Muscle layer of duodenum (tissue), 2 donors: Measurements from ENCODE around the gene C1QTNF9.
"Not testable (repeated sequence)": the region's sequence is repeated elsewhere in the genome, so short reads cannot be mapped to it uniquely, and the experiment has no call there.

Source experiments
- H3K27ac ChIP-seq: one replicate; pipeline ENCODE4 v1.7.0; 2013; ENCODE audit warnings: mild to moderate bottlenecking, low read length
- H3K27me3 ChIP-seq: one replicate; pipeline ENCODE4 v1.7.0; 2013; ENCODE audit warnings: low read depth, mild to moderate bottlenecking, control low read depth, low read length
- H3K36me3 ChIP-seq, 2 donors: one replicate each; pipeline ENCODE4 v1.7.0; 2013; ENCODE audit warnings: low read length in 2 of 2, control low read depth in 1 of 2, mild to moderate bottlenecking in 1 of 2; ENCODE audit not compliant: insufficient read depth in 2 of 2, control insufficient read depth in 1 of 2
- H3K4me1 ChIP-seq, 2 donors: one replicate each; pipeline ENCODE4 v1.7.0; 2013; ENCODE audit warnings: low read length in 2 of 2, mild to moderate bottlenecking in 2 of 2, control low read depth in 1 of 2, moderate library complexity in 1 of 2; ENCODE audit not compliant: insufficient read depth in 2 of 2, control insufficient read depth in 1 of 2
- H3K4me3 ChIP-seq, 2 donors: one replicate each; pipeline ENCODE4 v1.7.0; 2013; ENCODE audit warnings: low read length in 2 of 2, low read depth in 1 of 2, mild to moderate bottlenecking in 1 of 2
- H3K9me3 ChIP-seq, 2 donors: one replicate each; pipeline ENCODE4 v1.7.0; 2013; ENCODE audit warnings: low read length in 2 of 2, control low read depth in 1 of 2, mild to moderate bottlenecking in 1 of 2; ENCODE audit not compliant: control insufficient read depth in 1 of 2
- donor health status: healthy.

The C1QTNF9 gene

GRCh38 chr13:24353736-24354135 is 44.4 kb downstream of the C1QTNF9 start:
- no peaks in the 10 kb centered on the region for H3K9me3 ChIP-seq
- H3K36me3 ChIP-seq, result no peaks in the 10 kb centered on the region
- H3K27me3 ChIP-seq, result no peaks in the 10 kb centered on the region
- H3K4me3 ChIP-seq, result no peak overlapping the region
- no peak overlapping the region for H3K27ac ChIP-seq
- no peaks in the 10 kb centered on the region for H3K4me1 ChIP-seq

- Histone ChIP-seq H3K27ac (no peak overlapping the region), H3K36me3 (no peaks in the 10 kb centered on the region), H3K4me3 (no peak overlapping the region), H3K9me3 (no peaks in the 10 kb centered on the region), H3K4me1 (no peaks in the 10 kb centered on the region), H3K27me3 (no peaks in the 10 kb centered on the region)
Measured at GRCh38 chr13:24355103-24355502, 45.7 kb downstream of the C1QTNF9 start.

GRCh38 chr13:24356270-24356669 is 46.9 kb downstream of the C1QTNF9 start:
- Histone ChIP-seq H3K27me3 (no peaks in the 10 kb centered on the region), H3K4me1 (no peaks in the 10 kb centered on the region), H3K9me3 (no peaks in the 10 kb centered on the region), H3K27ac (no peak overlapping the region), H3K4me3 (no peak overlapping the region), H3K36me3 (no peaks in the 10 kb centered on the region)

- no peaks in the 10 kb centered on the region for H3K9me3 ChIP-seq
- H3K4me1 ChIP-seq, result no peaks in the 10 kb centered on the region
- H3K27me3 ChIP-seq, result no peaks in the 10 kb centered on the region
- no peak overlapping the region for H3K27ac ChIP-seq
- no peak overlapping the region for H3K4me3 ChIP-seq
- H3K36me3 ChIP-seq, result no peaks in the 10 kb centered on the region
Measured at GRCh38 chr13:24356837-24357236, 47.5 kb downstream of the C1QTNF9 start.

GRCh38 chr13:24357756-24358155 is 48.4 kb downstream of the C1QTNF9 start:
- Histone ChIP-seq H3K36me3 (no peaks in the 10 kb centered on the region), H3K4me3 (no peak overlapping the region), H3K27me3 (no peaks in the 10 kb centered on the region), H3K27ac (no peak overlapping the region), H3K4me1 (no peaks in the 10 kb centered on the region), H3K9me3 (no peaks in the 10 kb centered on the region)

GRCh38 chr13:24358836-24359235 is 49.5 kb downstream of the C1QTNF9 start:
- not testable (repeated sequence) for H3K27me3 ChIP-seq, H3K36me3 ChIP-seq, H3K9me3 ChIP-seq, H3K4me1 ChIP-seq, H3K27ac ChIP-seq, H3K4me3 ChIP-seq

GRCh38 chr13:24359252-24359651 is 49.9 kb downstream of the C1QTNF9 start:
- H3K4me3 ChIP-seq, H3K9me3 ChIP-seq, H3K4me1 ChIP-seq, H3K27me3 ChIP-seq, H3K27ac ChIP-seq, H3K36me3 ChIP-seq: not testable (repeated sequence)

GRCh38 chr13:24360106-24360505 is 50.7 kb downstream of the C1QTNF9 start:
- no peaks in the 10 kb centered on the region for H3K9me3 ChIP-seq
- H3K4me1 ChIP-seq, result no peaks in the 10 kb centered on the region
- H3K27ac ChIP-seq, result no peak overlapping the region
- no peaks in the 10 kb centered on the region for H3K36me3 ChIP-seq
- H3K27me3 ChIP-seq, result no peaks in the 10 kb centered on the region
- no peak overlapping the region for H3K4me3 ChIP-seq

- Histone ChIP-seq H3K36me3 (no peaks in the 10 kb centered on the region), H3K27me3 (no peaks in the 10 kb centered on the region), H3K4me1 (no peaks in the 10 kb centered on the region), H3K27ac (no peak overlapping the region), H3K4me3 (no peak overlapping the region), H3K9me3 (no peaks in the 10 kb centered on the region)
Measured at GRCh38 chr13:24361113-24361512, 51.7 kb downstream of the C1QTNF9 start.

GRCh38 chr13:24361852-24362366 is 52.5 kb downstream of the C1QTNF9 start:
- no peaks in the 10 kb centered on the region for H3K27me3 ChIP-seq
- no peak overlapping the region for H3K4me3 ChIP-seq
- no peaks in the 10 kb centered on the region for H3K4me1 ChIP-seq
- H3K9me3 ChIP-seq, result no peaks in the 10 kb centered on the region
- no peak overlapping the region for H3K27ac ChIP-seq
- H3K36me3 ChIP-seq, result no peaks in the 10 kb centered on the region

- Histone ChIP-seq H3K4me1 (no peaks in the 10 kb centered on the region), H3K36me3 (no peaks in the 10 kb centered on the region), H3K4me3 (no peak overlapping the region), H3K9me3 (no peaks in the 10 kb centered on the region), H3K27ac (no peak overlapping the region), H3K27me3 (no peaks in the 10 kb centered on the region)
Measured at GRCh38 chr13:24362435-24362952, 53.1 kb downstream of the C1QTNF9 start.

- H3K9me3 ChIP-seq, result no peaks in the 10 kb centered on the region
- H3K27me3 ChIP-seq, result no peaks in the 10 kb centered on the region
- H3K27ac ChIP-seq, result no peak overlapping the region
- no peaks in the 10 kb centered on the region for H3K36me3 ChIP-seq
- no peak overlapping the region for H3K4me3 ChIP-seq
- H3K4me1 ChIP-seq, result no peaks in the 10 kb centered on the region
Measured at GRCh38 chr13:24365191-24365590, 55.8 kb downstream of the C1QTNF9 start.
